SK-N-SH treated with all-trans-retinoic acid at 6 μM for 48 hours (cell line): ENCODE results near the gene MBOAT2.
A peak's percentile ranks its signal among the peaks of the same experiment; 100 is the strongest.

Experiments used
- ATAC-seq: fragments of 200-7000 bp; cut with Tn5 transposase; 3 replicates; pipeline ENCODE4 v1.9.1; 2020; ENCODE audit warnings: mild to moderate bottlenecking, moderate library complexity
- BACH2 ChIP-seq: fragments of 250-450 bp; sonication (Bioruptor Pico); IDR thresholded peaks from 2 replicates; pipeline ENCODE4 v1.9.0; 2021; ENCODE audit warnings: mild to moderate bottlenecking, borderline replicate concordance
- CREB5 ChIP-seq: fragments of 250-450 bp; sonication (Bioruptor Pico); IDR thresholded peaks from 2 replicates; pipeline ENCODE4 v1.5.1; 2020; ENCODE audit warnings: low read depth, mild to moderate bottlenecking, moderate library complexity
- CSDC2 ChIP-seq: fragments of 250-450 bp; sonication (Bioruptor Pico); IDR thresholded peaks from 2 replicates; pipeline ENCODE4 v1.5.0; 2020; ENCODE audit warnings: mild to moderate bottlenecking, moderate library complexity
- ESRRG ChIP-seq: fragments of 250-450 bp; sonication (Bioruptor Pico); IDR thresholded peaks from 2 replicates; pipeline ENCODE4 v1.6.1; 2021; ENCODE audit warnings: mild to moderate bottlenecking
- ISL1 ChIP-seq: fragments of 250-450 bp; sonication (Bioruptor Pico); IDR thresholded peaks from 2 replicates; pipeline ENCODE4 v2.1.2; 2022; ENCODE audit warnings: mild to moderate bottlenecking, moderate library complexity
- OSR1 ChIP-seq: fragments of 250-450 bp; sonication (Bioruptor Pico); IDR thresholded peaks from 2 replicates; pipeline ENCODE4 v1.8.0; 2022; ENCODE audit warnings: moderate library complexity, mild to moderate bottlenecking, inconsistent platforms
- PATZ1 ChIP-seq: fragments of 250-450 bp; sonication (Bioruptor Pico); IDR thresholded peaks from 2 replicates; pipeline ENCODE4 v1.8.0; 2020; ENCODE audit warnings: mild to moderate bottlenecking, moderate library complexity, borderline replicate concordance
- POU6F1 ChIP-seq: fragments of 250-450 bp; sonication (Bioruptor Pico); IDR thresholded peaks from 2 replicates; pipeline ENCODE4 v1.8.0; 2021; ENCODE audit warnings: low read depth, mild to moderate bottlenecking, moderate library complexity, borderline replicate concordance
- PPARA ChIP-seq: fragments of 250-450 bp; sonication (Bioruptor Pico); IDR thresholded peaks from 2 replicates; pipeline ENCODE4 v1.5.0; 2020; ENCODE audit warnings: mild to moderate bottlenecking, borderline replicate concordance
- RARB ChIP-seq: fragments of 250-450 bp; sonication (Bioruptor Pico); IDR thresholded peaks from 2 replicates; pipeline ENCODE4 v1.8.0; 2021; ENCODE audit warnings: mild to moderate bottlenecking, moderate library complexity
- SNAI2 ChIP-seq: fragments of 250-450 bp; sonication (Bioruptor Pico); IDR thresholded peaks from 2 replicates; pipeline ENCODE4 v1.5.0; 2020; ENCODE audit warnings: mild to moderate bottlenecking, moderate library complexity
- TOX ChIP-seq: fragments of 250-450 bp; sonication (Bioruptor Pico); IDR thresholded peaks from 2 replicates; pipeline ENCODE4 v1.8.0; 2021; ENCODE audit warnings: mild to moderate bottlenecking, moderate library complexity, borderline replicate concordance
- ZC3H10 ChIP-seq: fragments of 250-450 bp; sonication (Bioruptor Pico); IDR thresholded peaks from 2 replicates; pipeline ENCODE4 v1.5.1; 2021; ENCODE audit warnings: mild to moderate bottlenecking, moderate library complexity
- ZFP30 ChIP-seq: fragments of 450-650 bp; formaldehyde crosslinking; IDR thresholded peaks from 2 replicates; pipeline ENCODE4 v1.5.0; 2022; ENCODE audit warnings: mild to moderate bottlenecking, moderate library complexity
- ZNF565 ChIP-seq: fragments of 450-650 bp; formaldehyde crosslinking; conservative IDR thresholded peaks from 2 replicates; pipeline ENCODE4 v1.5.0; 2020; ENCODE audit warnings: low read depth, mild to moderate bottlenecking, moderate library complexity
- ZNF8 ChIP-seq: fragments of 450-650 bp; formaldehyde crosslinking; IDR thresholded peaks from 2 replicates; pipeline ENCODE4 v1.5.0; 2020; ENCODE audit warnings: mild to moderate bottlenecking, moderate library complexity
- TF ChIP-seq, protein P1 (sequence below): fragments of 250-450 bp; sonication (Bioruptor Pico); IDR thresholded peaks from 2 replicates; pipeline ENCODE4 v1.5.0; 2020; ENCODE audit warnings: mild to moderate bottlenecking, moderate library complexity

MBOAT2 gene

GRCh38 chr2:9002637-9003365 lies 683 bp downstream of the MBOAT2 start:
- ATAC-seq: peak; percentile 33
- TF ChIP-seq CSDC2 (CRISPR knock-in tag) (no peak), PATZ1 (peak; percentile 54; the same call in 1 of the 2 replicates)
- TF ChIP-seq, all 23 proteins: peak for 1

GRCh38 chr2:9002313-9002636 lies 1.2 kb downstream of the MBOAT2 start:
- TF ChIP-seq BACH2 (CRISPR knock-in tag) (no peak), ZC3H10 (CRISPR knock-in tag) (no peak), PATZ1 (no peak), POU6F1 (no peak), ZFP30 (CRISPR knock-in tag) (no peak), ESRRG (CRISPR knock-in tag) (no peak), ZNF8 (CRISPR knock-in tag) (no peak), TOX (CRISPR knock-in tag) (no peak), RARB (CRISPR knock-in tag) (no peak), CREB5 (CRISPR knock-in tag) (no peak)
- peak; percentile 4; the same call in 1 of the 3 replicates for ATAC-seq

DNA sequence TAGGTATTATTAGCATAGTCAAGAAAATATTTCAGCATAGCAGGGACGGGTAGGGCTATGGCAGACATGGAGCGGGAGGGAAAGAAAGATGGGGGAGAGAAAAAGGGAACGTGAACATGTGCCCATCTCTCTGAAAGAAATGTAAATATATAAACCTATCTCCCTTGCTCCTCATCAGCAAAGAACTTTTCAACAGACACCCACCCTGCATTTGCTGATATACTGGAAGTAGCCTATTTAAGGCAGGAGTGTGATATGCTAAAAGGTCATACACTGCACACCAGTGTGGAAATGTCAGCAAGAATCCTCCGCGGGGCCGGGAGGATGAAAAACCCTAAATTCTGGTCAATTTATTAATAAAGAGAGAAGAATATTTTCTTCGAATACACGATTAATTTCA lies 1.7 kb downstream of the MBOAT2 start:
- TF ChIP-seq OSR1 (CRISPR knock-in tag) (no peak), SNAI2 (CRISPR knock-in tag) (no peak), POU6F1 (no peak), CREB5 (CRISPR knock-in tag) (no peak)
- ATAC-seq: no peak

DNA sequence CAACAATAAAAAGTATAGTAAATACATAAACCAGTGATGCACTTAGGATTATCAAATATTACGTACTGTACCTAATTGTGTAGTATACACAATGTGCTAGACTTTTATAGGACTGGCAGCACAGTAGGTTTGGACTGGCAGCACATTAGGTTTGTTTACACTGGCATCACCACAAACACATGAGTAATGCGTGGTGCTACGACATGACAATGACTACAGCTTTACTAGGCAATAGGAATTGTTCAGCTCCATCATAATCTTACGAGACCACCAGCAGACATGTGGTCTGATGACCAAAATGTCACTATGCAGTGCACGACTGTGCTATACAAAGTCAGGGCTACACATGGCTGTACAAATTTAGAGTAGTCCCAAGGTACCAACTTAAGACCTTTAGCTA lies 2.3 kb downstream of the MBOAT2 start:
- TF ChIP-seq ZC3H10 (CRISPR knock-in tag): no peak
- 0 out of 2 replicates have a peak, but pooled peaks have one; percentile 36 for TF ChIP-seq ESRRG (CRISPR knock-in tag)
- ATAC-seq: no peak

GRCh38 chr2:9000442-9000841 lies 3.0 kb downstream of the MBOAT2 start:
- ATAC-seq: no peak
- TF ChIP-seq ZC3H10 (CRISPR knock-in tag) (no peak), PPARA (no peak), CSDC2 (CRISPR knock-in tag) (no peak), ISL1 (no peak), ZNF565 (CRISPR knock-in tag) (no peak), PATZ1 (no peak), RARB (CRISPR knock-in tag) (no peak), OSR1 (CRISPR knock-in tag) (no peak), ZNF8 (CRISPR knock-in tag) (no peak), ESRRG (CRISPR knock-in tag) (no peak)
- TF ChIP-seq, protein P1, sequence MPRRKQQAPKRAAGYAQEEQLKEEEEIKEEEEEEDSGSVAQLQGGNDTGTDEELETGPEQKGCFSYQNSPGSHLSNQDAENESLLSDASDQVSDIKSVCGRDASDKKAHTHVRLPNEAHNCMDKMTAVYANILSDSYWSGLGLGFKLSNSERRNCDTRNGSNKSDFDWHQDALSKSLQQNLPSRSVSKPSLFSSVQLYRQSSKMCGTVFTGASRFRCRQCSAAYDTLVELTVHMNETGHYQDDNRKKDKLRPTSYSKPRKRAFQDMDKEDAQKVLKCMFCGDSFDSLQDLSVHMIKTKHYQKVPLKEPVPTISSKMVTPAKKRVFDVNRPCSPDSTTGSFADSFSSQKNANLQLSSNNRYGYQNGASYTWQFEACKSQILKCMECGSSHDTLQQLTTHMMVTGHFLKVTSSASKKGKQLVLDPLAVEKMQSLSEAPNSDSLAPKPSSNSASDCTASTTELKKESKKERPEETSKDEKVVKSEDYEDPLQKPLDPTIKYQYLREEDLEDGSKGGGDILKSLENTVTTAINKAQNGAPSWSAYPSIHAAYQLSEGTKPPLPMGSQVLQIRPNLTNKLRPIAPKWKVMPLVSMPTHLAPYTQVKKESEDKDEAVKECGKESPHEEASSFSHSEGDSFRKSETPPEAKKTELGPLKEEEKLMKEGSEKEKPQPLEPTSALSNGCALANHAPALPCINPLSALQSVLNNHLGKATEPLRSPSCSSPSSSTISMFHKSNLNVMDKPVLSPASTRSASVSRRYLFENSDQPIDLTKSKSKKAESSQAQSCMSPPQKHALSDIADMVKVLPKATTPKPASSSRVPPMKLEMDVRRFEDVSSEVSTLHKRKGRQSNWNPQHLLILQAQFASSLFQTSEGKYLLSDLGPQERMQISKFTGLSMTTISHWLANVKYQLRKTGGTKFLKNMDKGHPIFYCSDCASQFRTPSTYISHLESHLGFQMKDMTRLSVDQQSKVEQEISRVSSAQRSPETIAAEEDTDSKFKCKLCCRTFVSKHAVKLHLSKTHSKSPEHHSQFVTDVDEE: no peak
